NCI-H2081 (cell line): ENCODE measurements around the gene LRRC4B.
"Not testable (repeated sequence)": the region's sequence is repeated elsewhere in the genome, so short reads cannot be mapped to it uniquely, and the experiment has no call there.

Source experiments
- DNase-seq, 2 experiments: peaks; one replicate each; lab custom pipeline; 2025; lab: John Stamatoyannopoulos, UW

The LRRC4B gene, protein sequence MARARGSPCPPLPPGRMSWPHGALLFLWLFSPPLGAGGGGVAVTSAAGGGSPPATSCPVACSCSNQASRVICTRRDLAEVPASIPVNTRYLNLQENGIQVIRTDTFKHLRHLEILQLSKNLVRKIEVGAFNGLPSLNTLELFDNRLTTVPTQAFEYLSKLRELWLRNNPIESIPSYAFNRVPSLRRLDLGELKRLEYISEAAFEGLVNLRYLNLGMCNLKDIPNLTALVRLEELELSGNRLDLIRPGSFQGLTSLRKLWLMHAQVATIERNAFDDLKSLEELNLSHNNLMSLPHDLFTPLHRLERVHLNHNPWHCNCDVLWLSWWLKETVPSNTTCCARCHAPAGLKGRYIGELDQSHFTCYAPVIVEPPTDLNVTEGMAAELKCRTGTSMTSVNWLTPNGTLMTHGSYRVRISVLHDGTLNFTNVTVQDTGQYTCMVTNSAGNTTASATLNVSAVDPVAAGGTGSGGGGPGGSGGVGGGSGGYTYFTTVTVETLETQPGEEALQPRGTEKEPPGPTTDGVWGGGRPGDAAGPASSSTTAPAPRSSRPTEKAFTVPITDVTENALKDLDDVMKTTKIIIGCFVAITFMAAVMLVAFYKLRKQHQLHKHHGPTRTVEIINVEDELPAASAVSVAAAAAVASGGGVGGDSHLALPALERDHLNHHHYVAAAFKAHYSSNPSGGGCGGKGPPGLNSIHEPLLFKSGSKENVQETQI

DNA sequence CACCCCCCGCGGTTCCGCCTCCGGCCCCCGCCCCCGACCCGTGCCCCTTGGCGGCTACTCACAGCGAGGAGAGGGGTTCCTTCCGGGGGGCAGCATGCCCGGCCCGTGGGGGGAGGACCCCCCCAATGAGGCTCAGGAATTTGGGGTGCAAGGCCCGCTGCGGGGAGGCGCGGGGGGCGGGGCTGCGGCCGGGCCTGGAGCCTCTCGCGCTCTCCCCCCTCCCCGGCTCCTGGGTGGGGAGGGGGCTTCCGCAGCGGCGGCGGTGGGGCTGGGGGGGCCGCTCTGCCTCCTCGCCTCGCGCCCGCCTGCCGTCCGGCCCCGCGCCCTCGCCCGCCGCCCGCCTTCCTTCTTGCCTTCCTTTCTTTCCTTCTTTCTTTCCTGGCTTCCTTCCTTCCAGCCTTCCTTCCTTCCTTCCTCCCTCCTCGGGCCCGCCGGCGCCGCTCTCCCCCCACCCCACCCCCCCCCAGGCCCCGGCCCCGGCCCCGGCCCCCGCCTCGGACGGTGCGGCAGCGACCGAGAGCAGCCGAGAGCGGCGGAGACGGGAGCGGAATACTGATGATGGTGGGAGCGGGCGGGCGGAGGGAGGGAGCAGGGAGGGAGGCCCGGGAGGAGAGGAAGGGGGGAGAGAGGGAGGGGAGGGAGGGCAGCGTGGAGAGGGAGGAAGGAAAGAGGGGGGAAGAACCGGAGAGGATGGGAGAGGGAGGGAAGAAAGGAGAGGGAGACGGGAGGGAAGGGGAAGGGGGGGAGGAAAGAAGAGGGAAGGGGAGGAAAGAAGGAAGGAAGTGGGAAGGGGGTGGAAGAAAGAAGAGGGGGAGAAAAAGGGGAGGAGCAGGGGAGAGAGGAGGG is at the start of gene LRRC4B:
Gene LRRC4B (minus strand): TSS at position 554 of the 846 bp plus-strand sequence. CDS start 19,597 bp downstream, outside the sequence.
- no peak for DNase-seq

DNA sequence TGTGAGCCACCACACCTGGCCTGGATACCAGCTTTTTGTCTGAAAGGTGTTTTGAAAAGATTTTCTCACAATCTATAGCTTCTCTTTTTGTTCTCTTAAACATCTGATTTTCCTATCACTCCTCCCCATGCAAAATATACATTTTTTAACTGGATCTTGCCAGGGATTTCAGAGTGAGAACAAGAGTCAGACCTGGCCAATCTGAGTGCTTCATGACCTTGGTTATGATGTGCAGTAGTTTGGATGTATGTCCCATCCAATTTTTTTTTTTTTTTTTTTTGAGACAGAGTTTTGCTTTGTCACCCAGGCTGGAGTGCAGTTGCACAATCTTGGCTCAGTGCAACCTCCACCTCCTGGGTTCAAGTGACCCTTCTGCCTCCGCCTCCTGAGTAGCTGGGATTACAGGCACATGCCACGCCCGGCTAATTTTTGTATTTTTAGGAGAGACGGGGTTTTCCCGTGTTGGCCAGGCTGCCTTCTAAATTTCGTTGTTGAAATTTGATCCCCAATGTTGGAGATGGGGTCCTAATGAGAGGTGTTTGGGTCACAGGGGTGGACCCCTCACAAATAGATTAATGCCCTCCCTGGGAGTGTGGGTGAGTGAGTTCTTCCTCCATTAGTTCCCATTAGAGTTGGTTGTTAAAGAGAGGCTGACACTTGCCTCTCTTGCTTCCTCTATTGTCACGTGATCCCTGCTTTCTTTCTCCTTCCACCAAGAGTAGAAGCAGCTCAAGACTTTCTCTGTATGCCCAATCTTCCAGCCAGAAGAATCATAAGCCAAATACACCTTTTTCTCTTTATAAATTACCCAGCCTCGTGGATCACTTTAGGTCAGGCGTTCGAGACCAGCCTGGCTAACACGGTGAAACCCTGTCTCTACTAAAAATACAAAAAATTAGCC is 44.5 kb upstream of the LRRC4B start:
- DNase-seq = not testable (repeated sequence)

DNA sequence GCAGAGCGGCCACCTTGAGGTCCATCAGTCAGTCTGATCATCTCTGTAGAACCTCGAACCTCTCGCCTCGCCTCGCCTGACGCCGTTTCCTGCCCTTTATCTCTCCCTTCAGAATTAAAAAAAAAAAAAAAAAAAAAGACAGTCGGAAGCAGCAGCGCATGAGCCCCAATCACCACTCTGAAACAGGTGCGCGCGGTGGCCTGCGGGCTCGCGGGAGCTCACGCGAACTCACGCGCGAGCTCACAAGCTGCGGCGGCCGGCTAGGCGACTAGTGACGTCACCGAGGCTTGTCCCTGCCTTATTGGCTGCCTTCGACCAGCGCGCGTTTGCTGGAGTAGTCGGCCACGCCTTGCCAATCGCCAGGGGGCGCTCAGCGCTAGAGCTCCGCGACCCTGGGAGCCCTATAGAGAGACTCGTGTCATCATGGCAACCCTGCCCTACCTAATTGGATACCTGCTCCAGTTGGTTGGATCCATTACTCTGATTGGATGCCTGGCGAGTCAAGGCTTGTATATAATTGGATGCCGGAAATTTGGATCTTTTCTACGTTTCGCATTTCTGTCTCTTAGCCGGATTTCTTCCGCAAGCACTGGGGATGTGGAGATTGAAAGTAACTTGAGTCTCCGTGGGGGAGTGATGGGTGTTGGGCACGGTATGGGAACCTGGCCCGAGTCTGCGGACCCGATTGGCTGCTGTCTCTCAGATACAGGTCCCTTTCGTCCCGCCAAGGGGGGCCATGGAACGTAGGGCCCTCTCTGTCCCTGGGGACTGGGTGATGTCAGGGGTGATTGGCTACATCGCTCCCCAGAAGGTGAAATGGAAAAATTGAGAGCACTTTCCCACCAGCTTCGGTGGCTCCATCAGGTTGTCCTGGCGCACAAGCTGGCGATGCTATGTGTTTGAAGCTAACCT is 39.9 kb upstream of the LRRC4B start:
- no peak for DNase-seq

DNA sequence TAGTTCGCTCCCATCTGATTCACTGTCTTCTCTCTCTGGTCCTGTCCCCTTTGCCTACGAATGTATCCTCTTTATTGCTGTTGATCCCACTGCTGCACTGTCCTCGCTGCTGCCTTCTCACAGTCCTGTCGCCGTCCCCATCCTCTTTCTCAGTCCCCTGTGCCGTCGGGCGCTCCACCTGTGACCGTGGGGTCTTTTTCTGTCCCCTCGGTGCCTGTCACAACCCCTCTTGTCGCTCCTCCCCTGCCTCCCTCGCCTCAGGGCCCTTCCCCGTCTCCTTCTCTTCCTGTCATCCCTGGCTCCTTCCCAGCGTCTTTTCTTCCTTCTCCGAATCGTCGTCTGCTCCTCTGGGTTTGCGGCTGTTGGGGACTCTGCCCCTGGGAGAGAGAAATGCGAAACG is 39.2 kb upstream of the LRRC4B start:
- no peak for DNase-seq

DNA sequence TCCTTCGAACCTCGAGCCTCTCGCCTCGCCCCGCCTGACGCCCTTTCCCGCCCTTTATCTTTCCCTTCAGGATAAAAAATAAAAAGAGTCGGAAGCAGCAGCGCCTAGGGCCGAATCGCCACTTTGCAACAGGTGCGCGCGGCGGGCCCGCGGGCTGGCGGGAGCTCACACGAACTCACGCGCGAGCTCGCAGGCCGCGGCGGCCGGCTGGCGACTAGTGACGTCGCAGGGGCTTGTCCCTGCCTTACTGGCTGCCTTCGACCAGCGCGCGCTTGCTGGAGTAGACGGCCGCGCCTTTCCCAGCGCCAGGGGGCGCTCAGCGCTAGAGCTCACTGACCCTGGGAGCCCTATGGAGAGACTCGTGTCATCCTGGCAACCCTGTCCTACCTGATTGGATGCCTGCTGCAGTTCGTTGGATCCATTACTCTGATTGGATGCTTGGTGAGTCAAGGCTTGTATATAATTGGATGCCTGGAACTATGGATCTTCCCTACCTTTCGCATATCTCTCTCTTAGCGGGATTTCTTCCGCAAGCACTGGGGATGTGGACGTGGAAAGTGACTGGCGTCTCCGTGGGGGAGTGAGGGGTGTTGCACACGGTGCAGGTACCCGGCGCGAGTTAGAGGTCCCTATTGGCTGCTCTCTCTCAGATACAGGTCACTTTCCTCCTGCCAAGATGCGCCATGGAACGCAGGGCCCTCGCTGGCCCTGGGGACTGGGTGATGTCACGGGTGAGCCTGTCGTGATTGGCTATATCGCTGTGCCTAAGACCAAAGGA is 38.0 kb upstream of the LRRC4B start:
- DNase-seq = not testable (repeated sequence)

DNA sequence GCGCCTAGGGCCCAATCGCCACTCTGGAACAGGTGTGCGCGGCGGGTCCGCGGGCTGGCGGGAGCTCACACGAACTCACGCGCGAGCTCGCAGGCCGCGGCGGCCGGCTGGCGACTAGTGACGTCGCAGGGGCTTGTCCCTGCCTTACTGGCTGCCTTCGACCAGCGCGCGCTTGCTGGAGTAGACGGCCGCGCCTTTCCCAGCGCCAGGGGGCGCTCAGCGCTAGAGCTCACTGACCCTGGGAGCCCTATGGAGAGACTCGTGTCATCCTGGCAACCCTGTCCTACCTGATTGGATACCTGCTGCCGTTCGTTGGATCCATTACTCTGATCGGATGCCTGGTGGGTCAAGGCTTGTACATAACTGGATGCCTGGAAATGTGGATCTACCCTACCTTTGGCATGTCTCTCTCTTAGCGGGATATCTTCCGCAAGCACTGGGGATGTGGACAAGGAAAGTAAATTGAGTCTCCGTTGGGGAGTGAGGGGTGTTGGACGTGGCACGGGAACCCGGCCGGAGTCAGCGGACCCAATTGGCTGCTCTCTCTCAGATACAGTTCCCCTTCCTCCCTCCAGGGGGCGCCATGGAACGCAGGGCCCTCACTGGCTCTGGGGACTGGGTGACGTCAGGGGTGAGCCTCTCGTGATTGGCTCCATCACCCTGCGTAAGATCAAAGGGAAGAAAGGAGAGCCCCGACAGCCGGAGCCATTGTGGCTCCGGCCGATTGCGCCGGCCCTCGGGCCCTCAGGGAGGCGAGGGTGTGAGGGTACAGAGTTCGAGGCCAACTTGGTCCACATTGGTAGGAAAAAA is 36.2 kb upstream of the LRRC4B start:
- DNase-seq = not testable (repeated sequence)

DNA sequence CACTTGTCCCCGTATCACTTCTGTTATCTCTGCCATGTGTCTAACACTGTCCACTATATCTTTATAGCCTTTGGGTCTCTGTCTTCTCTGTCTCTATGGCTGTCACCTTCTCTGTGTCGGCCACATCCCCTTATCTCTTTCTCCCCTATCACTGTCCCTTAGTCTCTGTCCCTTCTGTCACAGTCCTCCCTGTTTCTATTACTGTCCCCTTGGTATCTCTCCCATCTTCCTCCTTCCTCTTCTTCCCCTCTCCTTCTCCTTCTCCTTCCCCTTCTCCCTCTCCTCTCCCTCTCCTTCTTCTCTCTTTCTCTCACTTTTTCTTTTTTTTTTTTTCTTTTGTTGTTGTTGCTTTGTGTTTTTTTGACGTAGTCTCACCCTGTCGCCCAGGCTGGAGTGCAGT is 34.7 kb upstream of the LRRC4B start:
- DNase-seq = no peak

DNA sequence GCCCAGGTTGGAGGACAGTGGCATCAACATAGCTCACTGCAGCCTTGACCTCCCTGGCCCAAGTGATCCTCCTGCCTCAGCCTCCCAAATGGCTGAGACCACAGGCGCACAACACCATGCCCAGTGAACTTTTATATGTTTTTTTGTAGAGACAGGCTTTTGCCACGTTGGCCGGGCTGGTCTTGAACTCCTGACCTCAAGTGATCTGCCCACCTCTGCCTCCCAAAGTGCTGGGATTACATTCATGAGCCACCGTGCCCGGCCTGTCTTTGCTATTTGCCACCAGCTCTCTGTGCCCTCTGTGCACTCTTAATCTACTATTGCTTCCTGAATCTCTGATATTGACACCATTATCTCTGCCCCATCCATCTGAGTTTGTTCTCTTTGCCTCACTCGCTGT is 34.3 kb upstream of the LRRC4B start:
- DNase-seq = no peak

DNA sequence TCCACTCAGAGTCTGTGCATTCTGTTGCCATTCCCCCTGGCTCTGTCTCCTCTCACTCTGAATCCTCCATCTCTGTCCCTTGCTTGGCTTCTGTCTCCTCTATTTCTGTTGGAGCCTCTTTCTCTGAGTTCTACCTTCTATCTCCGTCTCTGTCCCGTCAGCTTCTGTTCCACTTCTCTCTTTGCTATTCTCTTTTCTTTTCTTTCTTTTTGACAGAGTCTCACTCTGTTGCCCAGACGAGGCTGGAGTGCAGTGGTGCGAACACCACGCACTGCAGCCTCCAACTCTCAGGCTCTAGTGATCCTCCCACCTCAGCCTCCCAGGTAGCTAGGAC is 33.8 kb upstream of the LRRC4B start:
- no peak for DNase-seq

DNA sequence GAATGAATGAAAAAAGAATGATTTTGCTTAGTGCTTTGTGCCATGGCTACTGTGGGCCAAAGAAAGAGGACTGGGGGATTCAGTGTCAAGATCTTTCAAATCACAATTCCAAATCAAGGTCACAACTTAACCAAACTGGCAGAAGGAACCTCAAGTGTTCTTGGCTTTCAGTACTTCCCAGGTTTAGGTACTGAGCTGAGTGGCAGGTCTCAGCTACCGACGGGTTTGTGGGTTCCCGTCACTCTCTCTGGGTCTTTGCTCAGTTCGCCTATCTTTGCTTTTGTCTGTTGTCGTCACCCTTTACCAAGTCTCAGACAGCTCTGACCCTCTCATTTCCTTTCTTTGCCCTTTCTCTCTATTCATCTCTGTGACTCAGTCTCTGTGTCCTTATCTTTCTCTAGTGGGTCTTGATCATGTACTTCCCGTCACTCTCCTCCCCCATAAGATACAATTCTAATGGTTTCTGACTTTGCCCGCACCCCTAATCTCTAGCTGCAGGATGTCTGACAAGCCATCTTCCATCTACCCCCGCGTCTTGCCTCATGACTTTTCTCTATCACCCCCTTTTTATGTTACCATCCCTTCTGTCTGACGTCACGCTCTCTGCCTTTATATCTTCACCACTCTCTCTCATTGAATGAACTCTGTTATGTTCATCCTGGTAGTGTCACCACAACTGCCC is 33.3 kb upstream of the LRRC4B start:
- DNase-seq = no peak

DNA sequence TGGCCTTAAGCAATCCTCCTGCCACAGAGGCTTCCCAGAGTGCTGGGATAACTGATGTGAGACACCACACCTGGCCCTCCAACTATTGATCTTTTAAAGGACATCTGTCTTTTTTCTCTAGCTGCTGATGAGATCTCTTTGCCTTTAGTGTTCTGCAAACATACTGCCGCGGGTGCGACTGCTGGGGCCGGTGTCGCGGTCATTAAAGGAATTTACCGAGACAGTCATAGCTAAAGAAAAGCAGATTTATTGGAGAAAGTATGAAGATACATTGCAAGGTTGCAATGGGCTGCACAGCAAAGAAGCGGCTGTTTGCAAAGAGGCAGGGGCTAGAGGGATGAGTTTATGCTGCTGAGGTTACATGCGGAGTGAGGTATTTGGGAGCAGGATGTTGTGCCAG is 31.2 kb upstream of the LRRC4B start:
- DNase-seq = no peak

DNA sequence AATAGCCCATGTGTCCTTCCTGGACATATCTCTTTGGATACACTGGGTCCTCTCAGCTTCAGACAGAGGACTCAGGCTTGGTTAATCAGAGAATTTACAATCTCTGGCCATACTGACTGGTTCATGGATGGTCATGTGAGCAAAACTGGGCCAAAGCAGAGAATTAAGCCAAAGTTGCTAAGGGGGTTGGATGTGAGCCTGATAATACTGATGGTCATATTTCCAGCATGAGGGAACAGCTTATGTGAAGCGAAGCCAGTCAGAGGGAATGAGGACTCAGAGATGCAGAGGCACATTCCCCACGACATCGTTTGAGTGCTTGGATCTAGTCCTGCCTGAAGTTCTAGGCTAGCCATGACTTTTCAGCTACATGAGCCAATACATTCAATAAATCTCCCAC is 22.0 kb upstream of the LRRC4B start:
- DNase-seq = no peak

DNA sequence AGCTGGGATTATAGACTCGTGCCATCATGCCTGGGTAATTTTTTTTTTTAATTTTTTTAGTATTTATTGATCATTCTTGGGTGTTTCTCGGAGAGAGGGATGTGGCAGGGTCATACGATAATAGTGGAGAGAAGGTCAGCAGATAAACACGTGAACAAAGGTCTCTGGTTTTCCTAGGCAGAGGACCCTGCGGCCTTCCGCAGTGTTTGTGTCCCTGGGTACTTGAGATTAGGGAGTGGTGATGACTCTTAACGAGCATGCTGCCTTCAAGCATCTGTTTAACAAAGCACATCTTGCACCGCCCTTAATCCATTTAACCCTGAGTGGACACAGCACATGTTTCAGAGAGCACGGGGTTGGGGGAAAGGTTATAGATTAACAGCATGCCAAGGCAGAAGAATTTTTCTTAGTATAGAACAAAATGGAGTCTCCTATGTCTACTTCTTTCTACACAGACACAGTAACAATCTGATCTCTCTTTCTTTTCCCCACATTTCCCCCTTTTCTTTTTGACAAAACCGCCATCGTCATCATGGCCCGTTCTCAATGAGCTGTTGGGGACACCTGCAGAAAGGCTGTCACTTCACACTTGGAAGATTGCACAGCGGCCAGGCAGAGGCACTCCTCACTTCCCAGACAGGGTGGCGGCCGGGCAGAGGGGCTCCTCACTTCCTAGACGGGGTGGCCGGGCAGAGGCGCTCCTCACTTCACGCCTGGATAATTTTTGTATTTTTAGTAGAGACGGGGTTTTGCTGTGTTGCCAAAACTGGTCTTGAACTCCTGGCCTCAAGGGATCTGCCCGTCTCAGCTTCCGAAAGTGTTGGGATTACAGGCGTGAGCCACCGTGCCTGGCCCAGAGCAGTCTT is 13.8 kb upstream of the LRRC4B start:
- not testable (repeated sequence) for DNase-seq

DNA sequence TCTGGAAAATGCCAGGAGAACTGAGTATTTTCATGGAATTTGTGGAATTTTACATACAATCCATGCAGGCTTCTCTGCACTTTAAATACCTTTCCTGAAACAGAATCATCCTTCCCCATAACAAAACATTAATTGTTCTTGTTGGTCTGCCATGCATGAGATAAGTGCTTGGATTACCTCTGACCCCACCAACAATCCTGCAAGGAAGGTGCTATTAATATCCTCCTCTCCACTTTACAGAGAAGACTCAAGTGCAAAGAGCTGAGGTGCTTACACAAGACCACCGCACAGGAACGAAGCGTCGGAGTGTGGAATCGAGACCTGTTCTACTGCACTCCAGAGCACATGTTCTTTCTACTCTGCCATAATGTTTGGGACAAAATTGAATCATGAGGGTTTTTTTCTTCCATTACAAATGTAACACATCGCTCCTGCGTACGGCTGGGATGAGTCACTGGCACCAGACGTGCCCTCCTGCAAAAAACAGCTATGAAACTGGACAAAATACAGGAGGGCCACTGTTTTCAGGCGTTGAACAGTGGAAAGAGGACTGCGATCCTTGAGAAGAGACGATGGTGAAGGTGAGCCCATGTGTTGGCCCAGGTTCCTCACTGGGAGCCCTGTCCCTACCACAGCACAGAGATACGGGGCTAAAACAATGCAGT is 12.9 kb upstream of the LRRC4B start:
- DNase-seq = no peak

DNA sequence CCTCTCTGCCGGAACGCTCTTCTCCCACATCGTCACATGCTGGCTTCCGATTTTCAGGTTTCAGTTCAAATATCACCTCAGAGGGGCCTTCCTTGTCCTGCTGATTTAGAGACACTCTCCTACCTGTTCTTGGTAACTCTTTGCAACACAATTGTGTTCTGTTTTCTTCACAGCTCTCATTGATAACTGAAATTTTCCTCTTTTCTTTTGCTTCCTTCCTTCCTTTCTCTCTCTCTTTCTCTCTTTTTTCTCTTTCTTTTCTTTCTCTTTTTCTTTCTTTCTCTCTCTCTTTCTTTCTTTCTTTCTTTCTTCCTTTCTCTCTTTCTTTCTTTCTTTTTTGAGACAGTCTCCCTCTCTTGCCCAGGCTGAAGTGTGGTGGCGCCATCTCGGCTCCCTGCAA is 12.0 kb upstream of the LRRC4B start:
- no peak for DNase-seq

DNA sequence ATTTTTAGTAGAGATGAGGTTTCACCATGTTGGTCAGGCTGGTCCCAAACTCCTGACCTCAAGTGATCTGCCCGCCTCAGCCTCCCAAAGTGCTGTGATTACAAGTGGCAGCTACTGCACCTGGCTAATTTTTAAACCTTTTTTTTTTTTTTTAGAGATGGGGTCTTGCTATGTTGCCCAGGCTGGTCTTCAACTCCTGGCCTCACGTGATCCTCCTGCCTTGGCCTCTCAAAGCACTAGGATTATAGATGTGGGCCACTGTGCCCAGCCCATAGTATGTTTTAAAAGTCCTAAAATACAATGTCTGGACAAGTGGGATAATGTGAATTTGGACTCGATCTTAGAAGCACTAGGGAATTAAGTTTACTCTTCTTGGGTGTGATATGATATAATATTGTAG is 8.5 kb upstream of the LRRC4B start:
- not testable (repeated sequence) for DNase-seq
